Measurements from ENCODE around the gene KLHL29.

Gene KLHL29

DNA sequence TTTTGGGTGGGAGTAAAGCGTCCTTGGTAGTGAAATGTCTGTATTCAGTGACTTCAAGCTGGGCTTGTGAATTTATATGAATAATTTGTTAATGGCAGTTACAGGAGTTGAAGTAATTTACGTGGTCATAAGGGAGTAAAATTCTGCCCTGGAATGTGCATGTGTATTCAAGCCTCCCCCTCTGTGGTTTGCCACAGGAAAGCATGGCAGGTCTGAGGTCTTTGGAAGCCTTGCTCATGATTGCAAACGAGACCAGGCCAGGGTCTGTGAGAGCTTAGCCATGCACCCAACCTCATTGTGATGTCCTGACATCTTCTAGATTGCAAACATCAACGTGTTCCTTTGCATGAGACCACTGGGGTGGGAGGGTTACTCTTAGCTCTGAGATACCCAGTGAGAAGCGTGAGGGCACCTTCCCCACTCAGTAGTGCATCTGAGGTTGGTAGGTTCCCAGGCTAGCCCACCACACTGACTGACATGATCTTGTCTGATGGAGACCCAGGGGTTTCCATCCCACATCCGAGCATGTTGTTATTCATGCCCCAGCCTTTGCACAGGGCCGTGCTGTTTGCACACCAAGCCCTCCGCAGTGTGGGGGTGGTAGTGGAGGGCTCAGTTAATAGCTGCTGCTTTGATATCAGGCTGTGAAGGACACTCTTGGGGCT, 216.5 kb downstream of the KLHL29 start:
- H3K4me3 ChIP-seq (ENCODE audit: low read depth, low read length) = no peak overlapping the region

GRCh38 chr2:23602116-23602515, 217.1 kb downstream of the KLHL29 start:
- no peak overlapping the region for H3K4me3 ChIP-seq (ENCODE audit: low read depth, low read length)

DNA sequence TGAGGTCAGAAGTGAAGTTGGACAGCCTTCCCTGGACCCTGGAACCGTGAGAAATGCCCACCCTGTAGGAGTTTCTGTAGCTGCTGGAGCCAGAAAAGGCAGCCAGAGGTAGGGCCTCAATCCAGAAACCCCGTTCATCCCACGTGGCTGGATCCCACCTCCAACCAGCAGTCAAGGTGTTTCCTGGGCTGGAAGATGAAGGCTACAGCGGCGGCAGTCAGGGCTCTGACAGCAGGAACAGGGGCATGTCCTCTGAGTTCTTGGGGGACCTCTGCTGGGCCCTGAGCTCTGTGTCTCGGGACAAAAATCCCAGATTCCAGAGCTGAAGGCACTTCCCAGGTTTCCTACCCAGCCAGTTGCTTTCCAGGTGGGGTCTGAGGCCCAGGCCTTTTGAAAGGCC, 218.2 kb downstream of the KLHL29 start:
- no peak overlapping the region for H3K4me3 ChIP-seq (ENCODE audit: low read depth, low read length)

- H3K4me3 ChIP-seq (ENCODE audit: low read depth, low read length) = no peak overlapping the region
Measured at GRCh38 chr2:23603581-23603980, 218.6 kb downstream of the KLHL29 start.

DNA sequence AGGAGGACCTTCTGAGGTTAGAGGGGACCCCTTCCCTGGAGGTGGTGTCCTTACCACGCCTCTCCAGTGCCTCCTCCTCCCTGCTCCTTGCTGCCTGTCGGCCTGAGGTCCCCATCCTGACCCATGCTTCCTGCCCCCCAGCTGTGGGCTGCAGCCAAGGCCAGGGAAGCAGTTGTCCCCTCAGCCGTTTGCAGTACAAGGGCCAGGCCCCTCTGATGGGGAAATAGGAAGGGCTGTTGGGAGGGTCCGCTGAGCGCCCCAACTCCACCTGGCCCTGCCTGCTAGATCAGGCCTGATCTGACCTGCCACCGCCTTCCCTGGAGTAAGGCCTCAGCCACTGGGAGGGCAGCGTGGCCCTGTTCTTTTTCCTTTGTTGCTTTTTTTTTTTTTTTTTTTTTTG, 219.8 kb downstream of the KLHL29 start:
- H3K4me3 ChIP-seq (ENCODE audit: low read depth, low read length) = no peak overlapping the region

DNA sequence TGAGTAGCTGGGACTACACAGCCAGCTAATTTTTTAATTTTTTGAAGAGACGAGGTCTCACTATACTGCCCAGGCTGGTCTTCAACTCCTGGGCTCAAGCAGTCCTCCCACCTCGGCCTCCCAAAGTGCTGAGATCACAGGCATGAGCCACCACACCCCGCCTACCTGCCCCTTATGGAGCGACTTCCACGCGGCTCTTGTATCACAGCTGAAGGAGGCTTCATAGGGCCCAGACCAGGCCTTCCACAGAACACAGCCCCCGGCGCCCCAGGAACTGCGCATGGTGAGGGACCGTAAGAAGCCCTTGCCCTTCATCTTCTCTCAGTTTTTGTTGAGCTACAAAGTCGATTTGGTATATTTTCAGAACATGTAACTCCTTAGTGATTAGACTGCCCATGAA, 220.3 kb downstream of the KLHL29 start:
- H3K4me3 ChIP-seq (ENCODE audit: low read depth, low read length) = no peak overlapping the region

GRCh38 chr2:23606196-23606595, 221.2 kb downstream of the KLHL29 start:
- H3K4me3 ChIP-seq (ENCODE audit: low read depth, low read length) = no peak overlapping the region

DNA sequence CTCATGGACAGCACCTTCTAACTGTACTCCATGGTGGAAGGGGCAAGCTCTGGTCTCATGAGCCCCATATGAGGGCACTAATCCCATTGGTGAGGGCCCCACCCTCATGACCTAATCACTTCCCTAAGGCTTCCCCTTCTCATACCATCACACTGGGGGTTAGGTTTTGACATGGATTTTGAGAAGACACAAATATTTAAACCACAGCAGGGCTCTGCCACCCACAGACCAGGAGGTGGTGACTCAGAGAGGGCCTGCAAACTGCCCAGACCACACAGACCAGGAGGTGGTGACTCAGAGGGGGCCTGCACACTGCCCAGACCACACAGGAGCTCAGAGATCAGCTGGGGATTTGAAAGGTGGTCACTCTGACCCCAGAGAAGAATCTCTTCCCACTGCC, 222.0 kb downstream of the KLHL29 start:
- no peak overlapping the region for H3K4me3 ChIP-seq (ENCODE audit: low read depth, low read length)

GRCh38 chr2:23607925-23608324, 222.9 kb downstream of the KLHL29 start:
- no peak overlapping the region for H3K4me3 ChIP-seq (ENCODE audit: low read depth, low read length)

DNA sequence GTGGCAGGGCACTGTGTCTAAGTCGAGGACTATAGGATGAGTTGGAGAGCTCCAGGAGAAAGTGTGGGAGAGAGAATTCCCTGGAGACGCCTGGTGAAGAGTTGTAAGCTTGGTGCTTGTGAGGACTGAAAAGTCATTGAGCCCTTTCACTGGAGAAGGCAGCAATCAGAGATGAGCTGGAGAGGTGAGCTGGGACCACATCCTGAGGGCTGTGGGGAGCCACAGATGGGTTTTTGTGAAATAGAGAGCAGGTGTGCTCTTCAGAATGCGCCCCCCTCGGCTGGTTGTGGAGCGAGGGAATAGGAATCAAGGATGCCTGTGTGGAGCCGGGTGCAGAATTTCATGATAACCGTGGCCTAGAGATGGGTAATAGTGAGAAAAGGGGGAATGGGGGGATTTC, 224.3 kb downstream of the KLHL29 start:
- H3K4me3 ChIP-seq (ENCODE audit: low read depth, low read length) = no peak overlapping the region

GRCh38 chr2:23611839-23612238, 226.9 kb downstream of the KLHL29 start:
- H3K4me3 ChIP-seq (ENCODE audit: low read depth, low read length) = no peak overlapping the region

DNA sequence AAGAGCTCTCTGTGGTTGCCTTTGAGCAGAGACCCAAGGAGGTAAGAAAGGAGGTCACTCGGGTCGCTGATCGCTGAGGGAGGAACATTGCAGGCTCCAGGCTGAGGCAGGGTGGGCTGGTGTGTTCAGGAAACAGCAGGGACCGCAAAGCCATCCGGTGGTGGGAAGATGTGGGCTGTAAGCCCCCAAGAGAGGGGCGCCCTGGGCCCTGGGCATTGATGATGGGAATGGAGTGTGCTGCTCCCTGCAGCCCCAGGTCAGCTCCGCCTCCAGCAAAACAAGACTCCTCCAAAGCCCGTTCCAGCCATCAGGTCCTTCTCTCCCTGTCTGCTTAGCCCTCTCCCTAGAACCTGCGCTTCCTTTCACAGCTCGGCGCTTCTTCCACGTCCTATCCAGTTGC, 229.7 kb downstream of the KLHL29 start:
- H3K4me3 ChIP-seq (ENCODE audit: low read depth, low read length) = no peak overlapping the region

- H3K4me3 ChIP-seq (ENCODE audit: low read depth, low read length) = no peak overlapping the region
Measured at GRCh38 chr2:23615216-23616020, 230.4 kb downstream of the KLHL29 start.

GRCh38 chr2:23616630-23617029, 231.7 kb downstream of the KLHL29 start:
- H3K4me3 ChIP-seq (ENCODE audit: low read depth, low read length) = no peak overlapping the region

GRCh38 chr2:23617167-23617810, 232.3 kb downstream of the KLHL29 start:
- no peak overlapping the region for H3K4me3 ChIP-seq (ENCODE audit: low read depth, low read length)

DNA sequence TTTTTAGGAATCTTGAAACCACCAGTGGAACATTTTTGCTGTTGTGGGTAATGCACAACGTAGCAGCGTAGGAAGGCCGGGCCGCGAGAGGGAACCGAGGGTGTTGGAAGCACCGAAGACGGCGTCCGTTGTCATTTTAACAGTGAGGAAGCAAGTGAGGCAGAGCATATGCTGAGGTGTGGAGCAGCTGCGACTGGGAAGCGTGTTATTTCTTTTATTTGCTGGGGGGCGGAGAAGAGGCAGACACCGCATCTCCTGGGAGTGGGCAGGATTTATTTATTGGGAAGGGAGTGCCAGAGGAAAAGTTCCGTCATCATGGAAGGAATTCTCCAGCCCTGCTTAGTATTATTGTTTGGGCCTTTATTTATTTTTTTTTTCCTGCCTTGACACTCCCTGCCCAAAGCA, 232.8 kb downstream of the KLHL29 start:
- H3K4me3 ChIP-seq (ENCODE audit: low read depth, low read length) = no peak overlapping the region

DNA sequence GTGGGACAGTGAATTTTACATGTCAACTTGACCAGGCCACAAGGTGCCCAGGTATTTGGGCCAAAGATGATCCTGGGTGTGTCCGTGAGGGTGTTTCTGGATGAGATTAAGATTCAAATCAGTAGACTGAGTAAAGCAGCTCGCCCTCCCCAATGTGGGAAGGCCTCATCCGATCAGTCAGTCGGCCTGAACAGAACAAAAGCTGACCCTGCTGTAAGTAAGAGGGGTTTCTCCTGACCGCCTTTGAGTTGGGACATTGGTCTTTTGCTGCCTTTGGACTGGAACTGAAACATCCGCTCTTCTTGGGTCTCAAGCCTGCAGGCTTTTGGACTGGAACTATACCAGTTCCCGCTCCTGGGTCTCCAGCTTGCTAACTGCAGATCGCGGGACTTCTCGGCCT, 233.3 kb downstream of the KLHL29 start:
- H3K4me3 ChIP-seq (ENCODE audit: low read depth, low read length) = no peak overlapping the region

DNA sequence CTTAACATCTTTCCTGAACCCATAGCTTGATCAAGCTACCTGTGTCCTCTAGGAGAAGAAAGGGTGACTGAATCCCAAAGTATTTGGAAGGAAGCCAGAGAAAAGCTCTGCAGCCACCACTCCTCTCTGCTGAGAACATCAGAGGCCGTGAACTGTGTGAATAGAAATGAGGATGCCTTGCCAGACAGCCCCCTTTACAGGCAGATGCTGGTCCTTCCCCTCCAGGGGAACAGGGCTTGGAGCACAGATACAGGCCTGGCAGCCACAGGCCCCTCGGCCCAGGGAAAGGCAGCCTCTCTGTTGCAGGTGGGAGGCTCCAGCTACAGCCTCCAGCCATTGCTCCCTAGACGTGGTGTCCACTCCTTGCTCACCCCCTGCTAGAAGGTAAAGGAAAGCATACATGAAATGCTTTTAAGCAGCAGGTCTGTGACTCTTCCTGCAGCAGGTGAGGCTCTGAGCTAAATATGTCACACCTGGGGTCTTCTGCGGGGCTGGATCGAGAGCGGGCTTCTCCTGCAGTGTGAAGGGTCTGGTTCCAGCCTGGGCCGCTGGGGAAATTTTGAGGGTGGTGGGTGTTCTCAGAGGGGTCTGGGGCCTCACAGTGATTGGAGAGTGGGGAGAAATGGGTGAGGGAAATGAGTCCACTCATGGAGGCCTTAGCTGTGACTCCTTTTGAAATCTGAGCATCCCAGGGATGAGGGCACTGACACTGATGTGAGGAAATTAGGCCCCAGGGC, 234.0 kb downstream of the KLHL29 start:
- no peak overlapping the region for H3K4me3 ChIP-seq (ENCODE audit: low read depth, low read length)

DNA sequence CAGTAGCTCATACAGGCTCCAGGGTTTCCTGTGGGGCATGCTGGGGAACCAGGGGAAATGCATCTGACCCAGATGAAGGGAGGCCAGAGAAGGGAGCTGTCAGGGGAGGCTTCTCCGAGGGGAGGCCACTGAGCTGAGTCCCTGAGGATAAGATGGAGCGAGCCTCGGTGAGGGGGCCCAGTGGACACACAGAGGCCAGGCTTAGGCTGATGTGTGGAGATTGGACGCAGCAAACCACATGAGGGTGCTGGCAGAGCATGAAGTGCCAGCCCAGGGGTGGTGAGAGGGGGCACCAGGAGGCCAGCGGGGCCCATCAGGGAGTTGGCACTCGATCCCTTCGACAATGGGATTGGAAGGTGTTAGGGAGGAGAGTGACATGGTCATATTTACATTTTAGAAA, 235.0 kb downstream of the KLHL29 start:
- H3K4me3 ChIP-seq (ENCODE audit: low read depth, low read length) = no peak overlapping the region

DNA sequence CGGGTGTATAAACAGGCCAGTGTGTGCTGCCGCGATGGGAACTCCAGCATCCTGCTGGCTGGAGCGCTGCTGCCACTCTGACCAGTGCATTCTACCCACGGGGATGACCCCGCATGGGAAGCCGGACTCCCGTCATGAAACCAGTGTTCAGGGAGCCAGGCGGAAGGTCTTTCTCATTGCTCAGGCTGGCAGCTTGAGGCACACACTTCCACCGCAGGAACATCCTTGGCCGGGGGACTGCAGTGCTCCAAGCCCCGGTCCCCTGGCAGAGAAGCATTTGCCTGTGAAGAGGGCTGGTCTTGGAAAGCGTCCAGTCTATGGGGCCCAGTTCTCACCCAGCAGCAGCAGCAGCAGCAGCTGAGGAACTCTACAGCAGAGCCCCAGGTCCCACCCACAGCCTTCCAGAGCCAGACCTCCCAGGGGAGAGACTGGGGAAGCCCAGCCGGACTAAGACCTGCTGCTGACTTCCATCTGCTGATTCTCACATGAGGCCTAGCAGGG, 235.9 kb downstream of the KLHL29 start:
- H3K4me3 ChIP-seq (ENCODE audit: low read depth, low read length) = no peak overlapping the region

DNA sequence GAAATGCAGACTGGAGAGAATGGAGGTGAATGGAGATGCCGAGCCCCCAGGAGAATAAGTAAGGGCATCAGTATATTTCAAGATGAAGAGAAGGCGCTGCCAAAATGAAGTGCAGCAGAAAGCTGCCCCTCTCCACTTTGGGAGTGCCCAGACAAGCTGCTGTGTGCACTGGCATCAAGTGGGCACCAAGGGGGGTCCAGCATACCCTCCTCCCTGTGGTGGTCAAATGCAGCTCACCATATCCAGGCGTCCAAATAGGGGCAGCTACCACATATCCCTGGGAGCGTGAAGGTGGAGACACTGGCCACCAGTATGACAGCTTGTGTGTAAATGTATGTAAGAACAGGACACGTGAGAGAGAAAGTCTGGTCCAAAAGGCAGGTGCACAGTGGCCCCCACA, 236.6 kb downstream of the KLHL29 start:
- no peak overlapping the region for H3K4me3 ChIP-seq (ENCODE audit: low read depth, low read length)

Measured in iPS-11a (cell line).